ENCODE results near the gene FERMT3. TPM values are rescaled to one million over a fixed set of nuclear protein-coding genes. Genes with fewer than 3 reads are reported as not detected.

The FERMT3 gene
- total and polyA plus RNA-seq, 2 of the 8 experiments (the other 6 are each of a cell fraction or from before 2014, with no cell fraction given): 1.4 to 3.7 TPM

DNA sequence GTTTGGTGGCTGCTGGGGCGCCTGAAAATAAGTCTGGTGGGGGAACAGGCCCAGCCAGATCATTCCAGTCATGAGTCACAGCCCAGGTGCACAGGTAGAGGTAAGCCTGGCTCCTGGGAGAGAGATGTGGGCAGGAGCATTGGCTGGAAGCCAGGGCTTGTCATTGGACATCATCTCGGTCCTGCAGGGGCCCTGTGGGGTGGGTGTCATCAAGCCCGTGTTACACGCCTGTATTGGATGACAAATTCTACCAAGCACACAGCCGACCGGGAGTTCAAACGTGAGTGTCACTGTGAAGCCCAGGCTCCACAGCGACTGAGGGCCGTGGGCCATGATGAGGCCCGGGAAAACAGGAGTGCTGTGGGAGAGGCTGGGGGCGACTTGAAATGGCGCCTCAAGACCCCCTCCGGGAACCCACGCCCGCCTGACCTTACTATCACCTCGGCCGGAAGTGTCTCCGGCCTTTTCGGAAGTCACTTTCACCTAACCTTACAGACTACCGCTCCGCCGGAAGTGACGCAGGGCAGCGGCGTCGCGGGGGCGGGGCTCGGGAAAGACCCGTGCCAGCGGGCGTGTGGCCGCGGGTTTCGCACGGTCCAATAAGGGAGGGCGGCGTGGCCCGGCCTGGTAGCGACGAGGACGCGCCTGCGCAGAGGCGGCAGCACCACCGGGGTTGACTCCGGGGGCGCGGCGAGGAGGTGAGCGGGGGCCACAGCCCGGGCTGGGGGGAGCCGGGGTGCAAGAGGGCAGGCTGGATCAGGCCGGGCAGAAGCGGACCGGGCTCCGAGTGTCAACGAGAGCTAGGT lies 34.1 kb downstream of the FERMT3 start, which contains the start of gene FKBP2 (continued):
- TF ChIP-seq TEAD4 (IDR thresholded peaks at IDR 0.05; ENCODE audit: low read depth, low read length) (no peak), TBP (IDR thresholded peaks at IDR 0.05; ENCODE audit: low read depth, low read length) (peak; percentile 87), SIN3A (conservative IDR thresholded peaks at IDR 0.05 in 1 of 2, IDR thresholded peaks at IDR 0.05 in 1 of 2; ENCODE audit: low read depth in 1 of 2, low read length in 2 of 2) (peak in 1 of 2 experiments; percentile 29; a peak in 1 of 4 replicates), TAF1 (IDR thresholded peaks at IDR 0.05; ENCODE audit: low read depth, low read length) (peak; percentile 90), EZH2 (IDR thresholded peaks at IDR 0.05; ENCODE audit: low read depth, low read length, severe bottlenecking) (no peak), POLR2AphosphoS5 (IDR thresholded peaks at IDR 0.05; ENCODE audit: low read depth, low read length) (no peak), BRCA1 (IDR thresholded peaks at IDR 0.05; ENCODE audit: low read depth, low read length) (no peak), MAFK (IDR thresholded peaks at IDR 0.05; ENCODE audit: low read depth, low read length) (no peak), KDM4A (IDR thresholded peaks at IDR 0.05; ENCODE audit: low read depth, low read length, severe bottlenecking) (no peak), SP4 (IDR thresholded peaks at IDR 0.05; ENCODE audit: low read length) (peak; percentile 42; the same call in 1 of the 2 replicates), TAF7 (optimal IDR thresholded peaks at IDR 0.05; ENCODE audit: borderline replicate concordance, low read depth, low read length) (peak; percentile 26), CHD1 (IDR thresholded peaks at IDR 0.05; ENCODE audit: low read depth, low read length) (no peak), POLR2A (IDR thresholded peaks at IDR 0.05; ENCODE audit: control extremely low read depth in 1 of 2, low read depth in 2 of 2, low read length in 2 of 2) (peak in 1 of 2 experiments; percentile 81; a peak in 2 of 3 replicates), CTBP2 (IDR thresholded peaks at IDR 0.05; ENCODE audit: borderline replicate concordance, insufficient read depth, insufficient read length, low read length) (no peak), CEBPB (IDR thresholded peaks at IDR 0.05; ENCODE audit: low read depth, low read length) (no peak), YY1 (IDR thresholded peaks at IDR 0.05; ENCODE audit: low read depth, low read length) (no peak), TCF12 (IDR thresholded peaks at IDR 0.05; ENCODE audit: low read depth, low read length) (no peak), SIRT6 (IDR thresholded peaks at IDR 0.05; ENCODE audit: low read length) (no peak), CREB1 (IDR thresholded peaks at IDR 0.05) (peak; percentile 93), ATF3 (IDR thresholded peaks at IDR 0.05; ENCODE audit: insufficient read depth, low read depth, low read length) (no peak), EP300 (IDR thresholded peaks at IDR 0.05; ENCODE audit: borderline replicate concordance in 1 of 2, low read depth in 2 of 2, low read length in 2 of 2) (no peak), POU5F1 (IDR thresholded peaks at IDR 0.05; ENCODE audit: low read depth, low read length) (no peak)
- TF ChIP-seq, protein P1, sequence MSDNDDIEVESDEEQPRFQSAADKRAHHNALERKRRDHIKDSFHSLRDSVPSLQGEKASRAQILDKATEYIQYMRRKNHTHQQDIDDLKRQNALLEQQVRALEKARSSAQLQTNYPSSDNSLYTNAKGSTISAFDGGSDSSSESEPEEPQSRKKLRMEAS (IDR thresholded peaks at IDR 0.05): peak; percentile 64

All from H1 (cell line).